Measurements from ENCODE around the gene SLFN14.
"Not testable (repeated sequence)": the region's sequence is repeated elsewhere in the genome, so short reads cannot be mapped to it uniquely, and the experiment has no call there.

DNA sequence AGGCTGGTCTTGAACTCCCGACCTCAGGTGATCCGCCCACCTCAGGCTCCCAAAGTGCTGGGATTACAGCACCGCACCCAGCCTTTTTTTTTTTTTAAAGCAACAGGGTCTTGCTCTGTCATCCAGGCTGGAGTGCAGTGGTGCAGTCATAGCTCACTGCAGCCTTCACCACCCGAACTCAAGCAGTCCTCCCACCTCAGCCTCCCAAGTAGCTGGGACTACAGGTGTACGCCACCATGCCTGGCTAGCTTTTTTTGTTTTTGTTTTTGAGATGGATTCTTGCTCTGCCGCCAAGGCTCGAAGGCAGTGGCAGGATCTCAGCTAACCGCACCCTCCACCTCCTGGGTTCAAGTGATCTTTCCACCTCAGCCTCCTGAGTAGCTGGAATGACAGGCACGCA lies 25.2 kb downstream of the SLFN14 start:
- not testable (repeated sequence) for TF ChIP-seq EZH2 (IDR thresholded peaks at IDR 0.05; ENCODE audit: borderline replicate concordance, low read length)
- TF ChIP-seq, protein P1, sequence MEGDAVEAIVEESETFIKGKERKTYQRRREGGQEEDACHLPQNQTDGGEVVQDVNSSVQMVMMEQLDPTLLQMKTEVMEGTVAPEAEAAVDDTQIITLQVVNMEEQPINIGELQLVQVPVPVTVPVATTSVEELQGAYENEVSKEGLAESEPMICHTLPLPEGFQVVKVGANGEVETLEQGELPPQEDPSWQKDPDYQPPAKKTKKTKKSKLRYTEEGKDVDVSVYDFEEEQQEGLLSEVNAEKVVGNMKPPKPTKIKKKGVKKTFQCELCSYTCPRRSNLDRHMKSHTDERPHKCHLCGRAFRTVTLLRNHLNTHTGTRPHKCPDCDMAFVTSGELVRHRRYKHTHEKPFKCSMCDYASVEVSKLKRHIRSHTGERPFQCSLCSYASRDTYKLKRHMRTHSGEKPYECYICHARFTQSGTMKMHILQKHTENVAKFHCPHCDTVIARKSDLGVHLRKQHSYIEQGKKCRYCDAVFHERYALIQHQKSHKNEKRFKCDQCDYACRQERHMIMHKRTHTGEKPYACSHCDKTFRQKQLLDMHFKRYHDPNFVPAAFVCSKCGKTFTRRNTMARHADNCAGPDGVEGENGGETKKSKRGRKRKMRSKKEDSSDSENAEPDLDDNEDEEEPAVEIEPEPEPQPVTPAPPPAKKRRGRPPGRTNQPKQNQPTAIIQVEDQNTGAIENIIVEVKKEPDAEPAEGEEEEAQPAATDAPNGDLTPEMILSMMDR (IDR thresholded peaks at IDR 0.05; ENCODE audit: low read length), result not testable (repeated sequence)

Measured in OCI-LY1 (cell line).